ENCODE measurements around the gene ZXDC.

DNA sequence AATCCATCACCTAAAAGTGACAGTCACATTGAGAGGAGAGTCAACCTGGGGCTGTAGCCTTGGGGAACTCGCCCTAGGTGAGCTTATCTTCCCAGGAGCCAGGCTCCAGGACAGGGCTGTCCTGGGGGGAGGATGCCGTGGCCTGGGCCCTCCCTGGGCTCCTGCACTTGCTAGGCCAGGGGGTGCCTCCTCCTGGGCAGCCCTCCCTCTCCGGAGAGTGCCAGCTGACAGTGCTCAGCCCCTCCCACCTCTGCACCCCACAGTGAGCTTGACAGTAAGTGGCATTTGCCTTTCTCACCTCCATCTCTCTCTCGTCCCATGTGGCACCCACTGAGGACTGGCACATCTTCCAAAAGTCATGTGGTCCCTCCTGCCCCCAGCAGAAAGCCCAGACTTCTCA lies 22.8 kb upstream of the ZXDC start:
- TF ChIP-seq, protein P1, sequence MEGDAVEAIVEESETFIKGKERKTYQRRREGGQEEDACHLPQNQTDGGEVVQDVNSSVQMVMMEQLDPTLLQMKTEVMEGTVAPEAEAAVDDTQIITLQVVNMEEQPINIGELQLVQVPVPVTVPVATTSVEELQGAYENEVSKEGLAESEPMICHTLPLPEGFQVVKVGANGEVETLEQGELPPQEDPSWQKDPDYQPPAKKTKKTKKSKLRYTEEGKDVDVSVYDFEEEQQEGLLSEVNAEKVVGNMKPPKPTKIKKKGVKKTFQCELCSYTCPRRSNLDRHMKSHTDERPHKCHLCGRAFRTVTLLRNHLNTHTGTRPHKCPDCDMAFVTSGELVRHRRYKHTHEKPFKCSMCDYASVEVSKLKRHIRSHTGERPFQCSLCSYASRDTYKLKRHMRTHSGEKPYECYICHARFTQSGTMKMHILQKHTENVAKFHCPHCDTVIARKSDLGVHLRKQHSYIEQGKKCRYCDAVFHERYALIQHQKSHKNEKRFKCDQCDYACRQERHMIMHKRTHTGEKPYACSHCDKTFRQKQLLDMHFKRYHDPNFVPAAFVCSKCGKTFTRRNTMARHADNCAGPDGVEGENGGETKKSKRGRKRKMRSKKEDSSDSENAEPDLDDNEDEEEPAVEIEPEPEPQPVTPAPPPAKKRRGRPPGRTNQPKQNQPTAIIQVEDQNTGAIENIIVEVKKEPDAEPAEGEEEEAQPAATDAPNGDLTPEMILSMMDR (IDR thresholded peaks at IDR 0.05), result no peak
- TF ChIP-seq POLR2AphosphoS5 (IDR thresholded peaks at IDR 0.05) (no peak), POLR2A (IDR thresholded peaks at IDR 0.05) (no peak)

Measured in suprapubic skin (tissue), 4 donors.